ENCODE measurements around the gene CPSF4L.
A peak's percentile ranks its signal among the peaks of the same experiment; 100 is the strongest.

The CPSF4L gene

GRCh38 chr17:73234736-73235135 is 26.9 kb downstream of the CPSF4L start:
- Histone ChIP-seq H3K27me3 (ENCODE audit: insufficient read depth, poor library complexity, severe bottlenecking) (no peaks in the 10 kb centered on the region), H3K27ac (replicated peaks) (no peak overlapping the region), H3K4me3 (replicated peaks; ENCODE audit: insufficient read depth, low read length) (no peak overlapping the region)
- TF ChIP-seq CTCF (IDR thresholded peaks at IDR 0.05; ENCODE audit: insufficient read depth, low read length), result no peak
- no peak for TF ChIP-seq REST (IDR thresholded peaks at IDR 0.05; ENCODE audit: insufficient replicate concordance, low read depth)
- TF ChIP-seq SPI1 (IDR thresholded peaks at IDR 0.05; ENCODE audit: borderline replicate concordance, low read depth), result no peak
- no peak for TF ChIP-seq GABPA (IDR thresholded peaks at IDR 0.05; ENCODE audit: low read depth)
- TF ChIP-seq POLR2AphosphoS5 (IDR thresholded peaks at IDR 0.05; ENCODE audit: low read depth), result no peak
- no peak for DNase-seq (ENCODE audit: low read depth in 1 of 2, low spot score in 1 of 2)

GRCh38 chr17:73232587-73233373 is 28.9 kb downstream of the CPSF4L start:
- Histone ChIP-seq H3K4me3 (replicated peaks; ENCODE audit: insufficient read depth, low read length) (peak overlapping the region; percentile 98), H3K27ac (replicated peaks) (peak overlapping the region; percentile 89), H3K27me3 (ENCODE audit: insufficient read depth, poor library complexity, severe bottlenecking) (no peaks in the 10 kb centered on the region)
- DNase-seq (ENCODE audit: low read depth in 1 of 2, low spot score in 1 of 2), result peak in 1 of 2 experiments; percentile 43
- no peak for TF ChIP-seq CTCF (IDR thresholded peaks at IDR 0.05; ENCODE audit: insufficient read depth, low read length)
- TF ChIP-seq REST (IDR thresholded peaks at IDR 0.05; ENCODE audit: insufficient replicate concordance, low read depth), result peak; percentile 9
- TF ChIP-seq GABPA (IDR thresholded peaks at IDR 0.05; ENCODE audit: low read depth), result no peak

- no peak for TF ChIP-seq CTCF (IDR thresholded peaks at IDR 0.05; ENCODE audit: insufficient read depth, low read length)
- peak; percentile 28 for TF ChIP-seq GABPA (IDR thresholded peaks at IDR 0.05; ENCODE audit: low read depth)
- peak; percentile 57; the same call in 1 of the 2 replicates for TF ChIP-seq POLR2AphosphoS5 (IDR thresholded peaks at IDR 0.05; ENCODE audit: low read depth)
- H3K27ac ChIP-seq (replicated peaks), result peak overlapping the region; percentile 89
- peak overlapping the region; percentile 98 for H3K4me3 ChIP-seq (replicated peaks; ENCODE audit: insufficient read depth, low read length)
- peak; percentile 89 to 96 for DNase-seq (ENCODE audit: low read depth in 1 of 2, low spot score in 1 of 2)
- H3K27me3 ChIP-seq (ENCODE audit: insufficient read depth, poor library complexity, severe bottlenecking), result no peaks in the 10 kb centered on the region
Observed at GRCh38 chr17:73231841-73232586, 29.7 kb downstream of the CPSF4L start.

Measured in HL-60 (cell line).